Stimulated activated CD4-positive, alpha-beta T cell treated with anti-CD3 and anti-CD28 coated beads, Interleukin-1b, Interleukin-23, amount 100 ng/mL, for 1 hour (primary cell): ENCODE data around the gene HERC2.
"Not testable (repeated sequence)": the region's sequence is repeated elsewhere in the genome, so short reads cannot be mapped to it uniquely, and the experiment has no call there.

ENCODE experiments used
- DNase-seq, 2 donors: peaks; one replicate each; pipeline ENCODE4 v3.0.0-alpha.2; 2020; ENCODE audit warnings: low read depth in 2 of 2

HERC2 gene

GRCh38 chr15:28221696-28222095 lies 100.3 kb downstream of the HERC2 start:
- DNase-seq, result not testable (repeated sequence)

DNA sequence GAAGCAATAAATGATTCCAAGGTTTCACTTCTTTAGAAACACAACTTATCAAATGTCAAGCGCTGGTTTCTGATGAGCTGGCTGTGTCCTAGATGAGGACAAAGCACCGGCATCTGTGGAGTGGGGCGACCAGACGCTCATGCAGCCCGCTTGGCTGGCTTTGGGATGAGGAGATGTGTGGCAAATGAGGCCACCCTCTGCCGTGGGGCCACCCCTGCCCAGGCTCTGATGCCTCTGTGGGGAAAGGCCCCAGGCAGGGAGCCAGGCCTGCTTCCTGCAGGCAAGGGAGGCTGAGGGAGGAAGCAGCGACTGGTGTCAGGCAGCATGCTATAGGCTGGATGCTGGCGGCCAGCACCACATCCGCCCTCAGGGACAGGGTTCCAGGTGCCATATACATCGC lies 102.9 kb downstream of the HERC2 start:
- DNase-seq, result no peak

GRCh38 chr15:28216946-28217546 lies 104.9 kb downstream of the HERC2 start:
- DNase-seq, result not testable (repeated sequence)

DNA sequence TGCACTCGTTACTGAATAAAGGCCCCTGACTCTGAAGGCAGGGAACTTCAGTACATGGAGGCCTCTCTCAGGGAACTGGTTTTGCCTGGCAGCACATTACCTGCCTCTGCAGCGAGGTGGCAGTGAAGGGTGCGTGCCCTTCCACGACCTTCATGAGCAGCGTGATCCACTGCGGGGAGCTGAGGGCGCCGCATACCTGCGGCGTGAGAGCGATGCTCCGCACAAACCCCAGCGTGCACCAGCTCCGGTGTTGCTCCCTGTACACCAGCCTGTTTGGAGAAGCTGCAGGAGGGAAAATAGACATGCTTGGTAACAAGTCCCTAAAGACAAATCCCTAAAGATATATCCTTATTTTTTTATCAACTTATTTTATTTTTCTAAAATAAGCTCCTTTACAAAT lies 106.5 kb downstream of the HERC2 start:
- not testable (repeated sequence) for DNase-seq

DNA sequence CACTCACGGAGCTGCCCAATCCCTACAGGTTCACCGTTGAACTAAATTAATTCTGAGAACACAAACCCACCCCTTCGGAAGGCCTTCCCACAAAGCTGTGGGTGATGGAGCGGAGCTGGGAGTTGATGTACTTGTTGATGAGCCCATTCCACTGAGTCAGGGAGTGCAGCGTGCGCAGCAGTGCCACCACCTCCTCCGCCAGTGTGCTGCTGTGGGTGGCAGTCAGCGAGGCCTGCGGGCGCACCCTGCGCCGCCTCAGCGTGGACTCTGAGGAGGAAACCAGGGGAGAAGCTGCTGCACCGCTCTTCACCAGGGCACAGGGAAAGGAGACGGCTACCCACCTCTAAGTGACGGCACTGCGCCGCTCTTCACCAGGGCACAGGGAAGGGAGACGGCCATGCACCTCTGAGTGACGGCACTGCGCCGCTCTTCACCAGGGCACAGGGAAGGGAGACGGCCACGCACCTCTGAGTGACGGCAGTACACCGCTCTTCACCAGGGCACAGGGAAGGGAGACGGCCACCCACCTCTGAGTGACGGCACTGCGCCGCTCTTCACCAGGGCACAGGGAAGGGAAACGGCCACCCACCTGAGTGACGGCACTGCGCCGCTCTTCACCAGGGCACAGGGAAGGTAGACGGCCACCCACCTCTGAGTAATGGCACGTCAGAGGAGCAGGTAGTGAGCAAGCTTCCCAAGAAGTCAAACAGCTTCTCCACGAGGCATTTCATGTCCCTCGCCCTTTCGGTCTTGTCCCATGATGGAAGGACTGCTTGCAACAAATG lies 107.8 kb downstream of the HERC2 start:
- DNase-seq, result not testable (repeated sequence)

- DNase-seq, result not testable (repeated sequence)
These were observed 108.6 kb downstream of the HERC2 start for GRCh38 chr15:28213393-28213792.

- no peak for DNase-seq
These were observed 113.4 kb downstream of the HERC2 start for GRCh38 chr15:28208583-28208982.

- DNase-seq, result not testable (repeated sequence)
These were observed 116.3 kb downstream of the HERC2 start for GRCh38 chr15:28205640-28206039.

GRCh38 chr15:28203055-28203828 lies 118.7 kb downstream of the HERC2 start:
- not testable (repeated sequence) for DNase-seq

GRCh38 chr15:28202124-28202523 lies 119.9 kb downstream of the HERC2 start:
- DNase-seq, result not testable (repeated sequence)

- DNase-seq, result not testable (repeated sequence)
These were observed 123.8 kb downstream of the HERC2 start for GRCh38 chr15:28198215-28198614.

DNA sequence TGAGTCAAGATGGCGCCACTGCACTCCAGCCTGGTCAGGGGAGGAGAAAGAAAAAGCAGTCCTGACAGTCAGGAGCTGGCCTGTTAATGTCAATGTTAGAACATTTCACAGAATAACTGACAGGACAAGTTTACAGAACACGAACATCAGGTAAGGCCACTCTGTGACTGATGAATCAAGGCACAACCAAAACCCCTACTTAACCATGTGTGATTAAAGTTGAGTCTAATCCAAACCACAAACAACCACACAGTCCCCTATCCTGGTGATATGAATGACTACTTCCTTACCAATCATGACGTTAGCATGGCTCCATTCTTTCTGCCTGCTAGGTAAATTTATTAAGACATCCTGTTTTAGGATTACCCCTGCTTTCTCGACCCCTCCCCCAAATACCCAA lies 124.3 kb downstream of the HERC2 start:
- not testable (repeated sequence) for DNase-seq

GRCh38 chr15:28196581-28196980 lies 125.4 kb downstream of the HERC2 start:
- not testable (repeated sequence) for DNase-seq

DNA sequence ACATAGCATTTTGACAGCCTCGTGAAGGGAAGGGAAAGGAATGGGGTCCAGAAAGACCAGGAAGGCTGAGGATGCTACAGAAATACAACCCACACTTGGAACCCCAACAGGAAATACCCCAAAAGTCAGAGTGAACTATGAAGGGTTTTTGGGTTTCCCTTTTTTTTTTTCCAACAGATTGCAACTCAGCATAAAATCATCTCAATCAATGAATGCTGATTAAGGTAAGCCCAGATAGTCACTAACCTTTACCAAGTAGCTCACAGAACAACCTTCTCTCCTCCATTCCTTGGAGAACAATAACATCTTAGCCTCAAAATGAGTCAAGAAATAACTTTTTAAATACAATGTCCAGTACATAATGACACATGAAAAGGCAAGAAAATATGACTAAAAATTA lies 129.2 kb downstream of the HERC2 start:
- DNase-seq, result no peak

DNA sequence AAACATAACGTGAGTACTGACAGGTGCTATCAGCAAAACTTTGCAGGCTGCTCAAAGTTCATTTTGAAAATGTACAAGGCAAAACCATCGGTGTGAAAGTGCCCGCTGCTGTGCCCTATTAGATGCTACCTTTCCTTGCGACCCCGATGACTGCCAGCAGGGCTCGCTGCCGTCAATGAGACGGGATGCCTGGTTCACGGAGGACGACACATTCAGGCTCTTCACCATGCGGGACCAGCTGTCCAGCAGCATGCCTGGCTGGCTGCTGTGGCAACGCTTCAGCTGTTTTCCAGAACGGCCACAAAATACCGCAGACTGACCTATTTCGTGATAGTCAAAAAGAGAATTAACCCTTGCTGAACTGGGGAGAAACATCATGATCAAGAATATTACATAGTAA lies 130.1 kb downstream of the HERC2 start:
- no peak for DNase-seq

- no peak for DNase-seq
These were observed 131.4 kb downstream of the HERC2 start for GRCh38 chr15:28190391-28191174.

DNA sequence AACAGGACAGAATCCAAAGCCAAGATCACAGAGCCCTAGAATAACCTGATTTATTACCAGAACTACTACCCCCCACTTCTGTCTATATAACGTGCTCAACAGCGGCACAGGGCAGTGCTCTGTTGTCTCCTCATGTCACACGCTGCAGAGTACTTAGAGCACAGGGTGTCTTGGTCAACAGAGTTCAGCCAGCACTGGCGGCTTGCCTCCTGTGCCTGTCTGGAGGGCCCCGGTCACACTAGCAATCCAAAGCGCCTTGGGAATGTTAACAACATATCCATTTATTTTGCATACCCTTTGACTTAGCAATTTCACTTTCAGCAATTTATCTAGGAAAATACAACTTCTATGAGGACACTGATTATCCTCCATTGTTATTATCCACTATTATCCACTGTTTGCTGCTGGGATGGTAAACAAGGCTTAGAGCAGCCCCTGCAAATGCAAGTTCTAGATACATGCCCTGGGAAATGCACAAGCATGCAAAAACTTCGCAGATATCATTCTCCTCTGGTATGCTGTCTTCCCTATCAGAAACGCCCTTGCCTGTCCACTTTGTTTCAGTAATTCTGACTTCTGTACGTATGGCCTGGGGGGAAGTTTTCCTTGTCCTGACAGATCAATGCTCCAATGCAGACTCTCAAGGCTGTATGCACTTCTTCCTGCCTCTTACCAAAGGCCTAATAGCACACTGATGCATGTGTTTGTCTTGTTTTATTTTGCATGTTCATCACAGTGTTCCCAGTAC lies 136.7 kb downstream of the HERC2 start:
- DNase-seq, result no peak

DNA sequence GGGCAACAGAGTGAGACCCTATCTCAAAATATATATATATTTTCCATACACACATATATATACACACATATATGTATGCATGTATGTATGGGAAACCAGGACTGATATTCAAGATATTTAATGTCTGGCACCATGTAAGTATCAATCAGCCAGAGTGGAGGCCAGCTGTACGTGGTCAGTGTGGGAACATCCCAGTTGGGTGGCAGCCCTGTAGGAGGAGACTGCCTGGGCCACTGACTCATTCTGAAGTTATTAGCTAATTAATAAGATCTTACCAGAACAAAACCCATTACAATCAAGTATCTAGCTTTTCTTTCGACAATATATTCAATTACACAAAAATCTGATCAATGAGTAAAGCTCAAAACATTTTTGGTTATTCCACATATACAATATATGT lies 137.8 kb downstream of the HERC2 start:
- no peak for DNase-seq

DNA sequence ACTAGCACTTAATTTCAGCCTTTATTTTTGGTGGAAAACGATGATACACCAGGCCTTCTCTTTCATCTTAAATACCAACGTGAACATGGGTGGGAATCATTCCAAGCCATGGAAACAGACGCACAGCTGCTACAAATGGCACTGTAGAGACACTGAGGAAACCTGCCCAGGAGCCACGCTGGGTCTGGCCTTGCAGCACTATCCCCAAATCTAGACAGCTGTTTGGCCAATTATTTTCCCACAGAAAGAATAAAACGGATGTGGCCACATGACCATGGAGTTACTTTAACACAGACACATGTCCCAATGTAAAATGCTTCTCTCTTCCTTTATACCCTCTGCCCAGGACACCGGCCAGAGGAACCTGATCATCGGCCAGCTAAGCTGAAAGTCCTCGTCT lies 139.2 kb downstream of the HERC2 start:
- no peak for DNase-seq

DNA sequence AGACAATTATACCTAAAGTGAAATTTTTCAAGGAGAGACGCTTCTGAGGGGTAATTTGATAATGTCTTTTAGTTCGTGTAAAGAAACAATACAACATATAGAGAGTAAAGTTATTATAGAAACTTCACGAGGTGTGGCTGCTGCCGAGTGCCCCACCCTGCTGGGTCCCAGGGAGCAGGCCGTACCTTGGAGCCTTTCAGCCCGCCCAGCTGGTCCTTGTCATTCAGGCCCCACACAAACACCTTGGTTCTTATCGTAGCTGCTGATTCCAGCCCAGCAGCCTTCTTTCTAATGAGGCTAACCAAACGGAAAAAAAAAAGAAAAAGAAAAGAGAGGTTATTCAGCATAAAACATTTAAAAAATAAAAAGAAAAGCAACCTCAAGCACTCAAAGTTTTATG lies 139.8 kb downstream of the HERC2 start:
- no peak for DNase-seq

DNA sequence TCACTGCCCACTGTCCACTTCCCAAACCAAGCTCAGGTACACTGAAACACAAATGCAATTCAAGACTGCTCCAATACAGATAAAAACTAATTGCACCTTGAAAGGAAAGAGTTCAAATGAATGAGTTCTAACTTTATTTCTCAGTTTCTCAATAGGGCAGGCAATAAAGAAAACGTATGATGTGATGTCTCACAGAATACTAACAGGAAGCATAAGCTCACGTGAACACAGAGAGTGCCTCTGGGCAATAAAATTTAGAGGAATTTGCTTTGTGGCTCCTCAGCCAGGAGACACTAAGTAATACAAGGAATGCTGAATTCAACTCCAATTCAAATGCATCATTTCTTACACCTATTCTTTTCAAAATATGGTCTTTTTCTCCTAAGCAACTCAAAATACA lies 140.6 kb downstream of the HERC2 start:
- no peak for DNase-seq
